PFSK-1 (cell line): ENCODE measurements around the gene TOP1.

Source experiments
- FOXP2 ChIP-seq: optimal IDR thresholded peaks from 2 replicates; pipeline ENCODE3; 2011; ENCODE audit warnings: borderline replicate concordance, control low read depth, inconsistent platforms; ENCODE audit not compliant: insufficient read depth; ENCODE audit errors: extremely low read length, extremely low read depth
- POLR2AphosphoS5 ChIP-seq: IDR thresholded peaks from 2 replicates; pipeline ENCODE4 v1.6.1; 2012; ENCODE audit warnings: low read depth, mild to moderate bottlenecking, control low read depth, low read length, moderate library complexity
- REST ChIP-seq, 2 experiments: IDR thresholded peaks; 2 replicates each; pipeline versions ENCODE4 v1.6.1 to v1.8.0; 2011 to 2012; ENCODE audit warnings: low read depth in 2 of 2, low read length in 2 of 2, control low read depth in 1 of 2, inconsistent platforms in 1 of 2, mild to moderate bottlenecking in 1 of 2, moderate library complexity in 1 of 2; ENCODE audit not compliant: insufficient read depth in 1 of 2
- SIN3A ChIP-seq: IDR thresholded peaks from 2 replicates; pipeline ENCODE4 v1.6.1; 2012; ENCODE audit warnings: mild to moderate bottlenecking, low read length, moderate library complexity, borderline replicate concordance; ENCODE audit not compliant: insufficient read depth
- TAF1 ChIP-seq: IDR thresholded peaks from 2 replicates; pipeline ENCODE4 v1.6.1; 2012; ENCODE audit warnings: low read length, control low read depth, borderline replicate concordance; ENCODE audit not compliant: insufficient read depth

Gene TOP1

GRCh38 chr20:41074441-41074840 lies 45.8 kb downstream of the TOP1 start:
- TF ChIP-seq REST (IDR thresholded peaks at IDR 0.05; ENCODE audit: insufficient read depth in 1 of 2, low read depth in 2 of 2, low read length in 2 of 2): no peak
- TF ChIP-seq POLR2AphosphoS5: no peak
- TF ChIP-seq TAF1: no peak
- no peak for TF ChIP-seq SIN3A
- TF ChIP-seq FOXP2: no peak

DNA sequence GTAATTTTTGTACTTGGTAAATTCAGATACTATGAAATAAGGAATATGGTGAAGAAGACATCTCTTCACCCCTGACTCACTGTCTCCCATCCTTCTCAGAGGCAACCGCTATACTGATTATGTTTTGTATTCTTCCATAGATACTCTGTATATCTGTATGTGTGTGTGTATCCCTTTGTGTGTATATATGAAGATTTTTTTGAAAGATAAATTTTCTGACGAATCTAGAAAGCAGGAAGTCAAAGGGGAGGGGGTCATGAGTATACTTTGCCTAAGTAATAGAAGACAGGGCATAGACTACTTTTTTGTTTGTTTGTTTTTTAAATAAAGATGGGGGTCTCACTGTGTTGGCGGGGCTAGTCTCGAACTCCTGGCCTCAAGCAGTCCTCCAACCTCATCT lies 48.2 kb downstream of the TOP1 start:
- TF ChIP-seq FOXP2 (no peak), POLR2AphosphoS5 (no peak), TAF1 (no peak), REST (IDR thresholded peaks at IDR 0.05; ENCODE audit: insufficient read depth in 1 of 2, low read depth in 2 of 2, low read length in 2 of 2) (no peak), SIN3A (no peak)

- TF ChIP-seq TAF1 (no peak), SIN3A (no peak), FOXP2 (no peak), REST (IDR thresholded peaks at IDR 0.05; ENCODE audit: insufficient read depth in 1 of 2, low read depth in 2 of 2, low read length in 2 of 2) (no peak), POLR2AphosphoS5 (no peak)
These were observed 49.7 kb downstream of the TOP1 start for GRCh38 chr20:41078329-41078728.

DNA sequence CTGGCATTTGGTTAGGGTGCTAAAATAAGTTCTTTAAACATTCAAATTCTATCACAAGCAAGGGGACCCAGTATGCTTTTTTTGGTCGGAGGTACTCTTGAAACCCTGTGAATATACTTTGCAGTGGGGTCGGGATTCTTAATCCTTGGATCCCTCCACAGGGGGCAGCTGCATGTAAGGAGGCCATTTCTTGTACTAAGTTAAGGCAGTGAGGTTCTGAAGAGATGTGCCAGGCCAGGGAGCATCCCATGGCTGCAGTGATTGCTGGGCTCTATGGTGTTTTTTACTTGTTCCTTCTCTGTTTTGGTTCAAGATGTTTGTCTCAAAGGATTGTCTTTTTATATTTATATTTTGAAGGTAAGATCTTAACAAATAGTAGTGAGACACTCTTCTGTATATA lies 50.4 kb downstream of the TOP1 start:
- TF ChIP-seq POLR2AphosphoS5 (no peak), FOXP2 (no peak), REST (IDR thresholded peaks at IDR 0.05; ENCODE audit: insufficient read depth in 1 of 2, low read depth in 2 of 2, low read length in 2 of 2) (no peak), SIN3A (no peak), TAF1 (no peak)

- no peak for TF ChIP-seq TAF1
These were observed 52.2 kb downstream of the TOP1 start for GRCh38 chr20:41080866-41081265.

GRCh38 chr20:41081276-41081814 lies 52.7 kb downstream of the TOP1 start:
- TF ChIP-seq SIN3A (no peak), REST (IDR thresholded peaks at IDR 0.05; ENCODE audit: insufficient read depth in 1 of 2, low read depth in 2 of 2, low read length in 2 of 2) (no peak), FOXP2 (no peak), POLR2AphosphoS5 (no peak), TAF1 (no peak)
